ENCODE data around the gene SUSD6. TPM values are rescaled to one million over a fixed set of nuclear protein-coding genes. Genes with fewer than 3 reads are reported as not detected.

The SUSD6 gene
- total and polyA plus RNA-seq, 9 of the 15 experiments (the other 6 are each of a cell fraction or from before 2014, with no cell fraction given) = 2.9 to 20.7 (median 5.6) TPM

DNA sequence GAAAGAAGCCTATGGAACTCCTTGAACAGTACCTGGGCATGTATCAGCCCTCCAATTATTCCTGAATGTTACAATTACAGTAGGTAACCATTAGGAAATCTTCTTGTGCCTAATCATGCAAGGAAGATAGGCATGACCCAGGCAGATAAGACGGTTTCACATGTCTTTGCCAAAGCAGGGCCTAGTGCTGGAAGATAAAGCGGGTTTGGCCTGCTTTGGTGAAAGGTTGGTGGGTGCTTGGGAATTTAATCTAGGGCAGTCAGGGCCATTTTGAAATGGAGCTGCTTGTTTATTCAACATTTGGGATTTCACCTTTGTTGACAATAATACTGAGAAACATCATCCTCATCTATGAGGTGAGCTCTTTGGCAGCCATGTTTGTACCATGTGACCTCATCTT is 143.1 kb downstream of the SUSD6 start:
- no peak overlapping the region for H3K27ac ChIP-seq (ENCODE audit: extremely low read depth, low read depth, low read length)
- H4K20me1 ChIP-seq (replicated peaks; ENCODE audit: control insufficient read depth, insufficient read depth, low read length) = no peaks in the 10 kb centered on the region
- no TSS peak for BruUV-seq (replicated peaks)
- DNase-seq (ENCODE audit: extremely low read depth in 1 of 4, low spot score in 3 of 4) (no peak), FAIRE-seq (no peak), ATAC-seq (no peak)
- H3K4me2 ChIP-seq (ENCODE audit: insufficient read depth, low read length) = no peak overlapping the region
- peaks cover 4 to 32% of the 10 kb centered on the region in 2 experiments; a peak in 4 of 5 replicates for H3K4me1 ChIP-seq (replicated peaks in 1 of 2; ENCODE audit: control insufficient read depth in 2 of 2, insufficient read depth in 2 of 2, low read length in 2 of 2)
- no peak overlapping the region for H3K9ac ChIP-seq (ENCODE audit: insufficient read depth in 1 of 2, low read depth in 2 of 2, low read length in 2 of 2)
- CTCF ChIA-PET (ENCODE audit: low intra/inter-chr PET ratio) = no interaction called here
- H3K9me3 ChIP-seq (replicated peaks; ENCODE audit: control insufficient read depth, insufficient read depth, low read depth, low read length) = no peaks in the 10 kb centered on the region
- H3K36me3 ChIP-seq (ENCODE audit: control insufficient read depth, insufficient read depth, low read length) = no peaks in the 10 kb centered on the region
- 41% methylated on average over 2 of the region's 2 CpGs for WGBS (ENCODE audit: insufficient coverage, low coverage, missing lambda C conversion rate)
- no peak overlapping the region for H3K4me3 ChIP-seq
- POLR2A ChIA-PET = interaction anchor here (0.6 to 3.6 kb wide), 2 partner anchors 12 to 85 kb away, joined by 4 to 24 read pairs; partner anchors contain the start of gene SRSF5
- TF ChIP-seq, protein P1, sequence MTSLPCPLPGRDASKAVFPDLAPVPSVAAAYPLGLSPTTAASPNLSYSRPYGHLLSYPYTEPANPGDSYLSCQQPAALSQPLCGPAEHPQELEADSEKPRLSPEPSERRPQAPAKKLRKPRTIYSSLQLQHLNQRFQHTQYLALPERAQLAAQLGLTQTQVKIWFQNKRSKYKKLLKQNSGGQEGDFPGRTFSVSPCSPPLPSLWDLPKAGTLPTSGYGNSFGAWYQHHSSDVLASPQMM (CRISPR knock-in tag; IDR thresholded peaks at IDR 0.05) = no peak
- no peak for TF ChIP-seq ELK1 (CRISPR knock-in tag; IDR thresholded peaks at IDR 0.05)
- peak; percentile 38 for TF ChIP-seq CBFA2T2 (conservative IDR thresholded peaks at IDR 0.05)
- TF ChIP-seq CBFA2T3 (IDR thresholded peaks at IDR 0.05) = peak; percentile 63
- TF ChIP-seq TRIM24 (IDR thresholded peaks at IDR 0.05) = 0 out of 4 replicates have a peak, but pooled peaks of 1 of the 2 experiments have one; percentile 12
- no peak for TF ChIP-seq NBN (IDR thresholded peaks at IDR 0.05; ENCODE audit: low read depth)
- TF ChIP-seq TEAD4 (IDR thresholded peaks at IDR 0.05; ENCODE audit: low read length) = 0 out of 2 replicates have a peak, but pooled peaks have one; percentile 21
- no peak for TF ChIP-seq TEAD4 (CRISPR knock-in tag; IDR thresholded peaks at IDR 0.05; ENCODE audit: borderline replicate concordance)
- no peak for TF ChIP-seq ZNF347 (CRISPR knock-in tag; IDR thresholded peaks at IDR 0.05; ENCODE audit: low read depth)
- TF ChIP-seq YY1 (IDR thresholded peaks at IDR 0.05; ENCODE audit: borderline replicate concordance in 1 of 3, control insufficient read depth in 1 of 3, extremely low read depth in 1 of 3, insufficient read depth in 3 of 3, insufficient read length in 1 of 3, insufficient replicate concordance in 2 of 3, low read depth in 1 of 3, low read length in 2 of 3) = peak in 1 of 3 experiments; percentile 53
- H3K79me2 ChIP-seq (ENCODE audit: control insufficient read depth, insufficient read depth, low read length) = no peaks in the 10 kb centered on the region
- in situ Hi-C loops (cut with MboI) (no loop called here), intact Hi-C loops (cut with micrococcal nuclease) (no loop called here)
- H3K9me1 ChIP-seq (ENCODE audit: control insufficient read depth, insufficient read depth, low read length) = no peaks in the 10 kb centered on the region
- no peaks in the 10 kb centered on the region for H3K27me3 ChIP-seq (ENCODE audit: control insufficient read depth in 2 of 2, insufficient read depth in 2 of 2, low read length in 2 of 2)
- peak overlapping the region; percentile 70; the same call in 1 of the 2 replicates for H2AFZ ChIP-seq (ENCODE audit: low read depth, low read length)
